ENCODE results near the gene TBC1D8B.

TBC1D8B gene

GRCh38 chrX:106899276-106899675 lies 96.8 kb downstream of the TBC1D8B start:
- DNase-seq, result no peak

GRCh38 chrX:106899841-106900240 lies 97.4 kb downstream of the TBC1D8B start:
- no peak for DNase-seq

GRCh38 chrX:106901341-106901740 lies 98.9 kb downstream of the TBC1D8B start:
- DNase-seq, result no peak

- DNase-seq, result no peak
These were observed 99.3 kb downstream of the TBC1D8B start for GRCh38 chrX:106901781-106902219.

- no peak for DNase-seq
These were observed 100.2 kb downstream of the TBC1D8B start for GRCh38 chrX:106902684-106903083.

- no peak for DNase-seq
These were observed 100.9 kb downstream of the TBC1D8B start, which contains the start of gene RIPPLY1 for GRCh38 chrX:106903291-106903824. TSS of gene RIPPLY1 (minus strand) at chrX:106903341. CDS start at chrX:106903287, 54 bp downstream.

GRCh38 chrX:106903856-106904528 lies 101.5 kb downstream of the TBC1D8B start:
- DNase-seq, result no peak

GRCh38 chrX:106905064-106905708 lies 102.7 kb downstream of the TBC1D8B start:
- no peak for DNase-seq

- no peak for DNase-seq
These were observed 103.9 kb downstream of the TBC1D8B start for GRCh38 chrX:106906361-106906760.

GRCh38 chrX:106912864-106913263 lies 110.4 kb downstream of the TBC1D8B start:
- DNase-seq, result no peak

- no peak for DNase-seq
These were observed 115.5 kb downstream of the TBC1D8B start for GRCh38 chrX:106917830-106918500.

- no peak for DNase-seq
These were observed 117.5 kb downstream of the TBC1D8B start, which contains the start of gene CLDN2 for GRCh38 chrX:106919932-106920452. TSS of gene CLDN2 (plus strand) at chrX:106920402. CDS start at chrX:106928229, 7,827 bp downstream.

- no peak for DNase-seq
These were observed 119.2 kb downstream of the TBC1D8B start for GRCh38 chrX:106921637-106922036.
